ENCODE measurements around the gene PRAMEF14.
A peak's percentile ranks its signal among the peaks of the same experiment; 100 is the strongest.
"Not testable (repeated sequence)": the region's sequence is repeated elsewhere in the genome, so short reads cannot be mapped to it uniquely, and the experiment has no call there.

PRAMEF14 gene, protein sequence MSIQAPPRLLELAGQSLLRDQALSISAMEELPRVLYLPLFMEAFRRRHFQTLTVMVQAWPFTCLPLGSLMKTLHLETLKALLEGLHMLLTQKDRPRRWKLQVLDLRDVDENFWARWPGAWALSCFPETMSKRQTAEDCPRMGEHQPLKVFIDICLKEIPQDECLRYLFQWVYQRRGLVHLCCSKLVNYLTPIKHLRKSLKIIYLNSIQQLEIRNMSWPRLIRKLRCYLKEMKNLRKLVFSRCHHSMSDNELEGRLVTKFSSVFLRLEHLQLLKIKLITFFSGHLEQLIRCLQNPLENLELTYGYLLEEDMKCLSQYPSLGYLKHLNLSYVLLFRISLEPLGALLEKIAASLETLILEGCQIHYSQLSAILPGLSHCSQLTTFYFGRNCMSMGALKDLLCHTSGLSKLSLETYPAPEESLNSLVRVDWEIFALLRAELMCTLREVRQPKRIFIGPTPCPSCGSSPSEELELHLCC

DNA sequence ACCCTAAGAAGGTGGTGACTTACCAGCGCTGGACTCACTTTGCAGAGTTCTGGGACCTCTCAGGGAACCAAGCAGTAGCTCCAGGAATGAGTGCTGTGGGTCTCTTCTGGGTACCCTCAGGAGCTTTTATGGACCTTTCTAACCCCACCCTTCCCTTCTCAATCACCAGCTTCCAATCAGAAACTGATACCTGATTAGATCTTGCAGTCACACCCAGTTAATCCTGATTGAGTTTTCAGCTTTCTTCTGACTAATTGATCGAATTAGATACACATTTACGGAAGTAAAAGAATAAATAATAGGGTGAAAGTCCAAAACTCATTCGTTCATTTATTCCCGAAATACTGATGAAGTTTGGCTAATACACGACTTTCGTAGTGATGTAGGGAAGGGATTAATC is at the start of gene PRAMEF14:
Gene PRAMEF14 (minus strand): TSS at position 101 of the 400 bp plus-strand sequence. CDS start 1,820 bp downstream, outside the sequence.
- not testable (repeated sequence) for DNase-seq

DNA sequence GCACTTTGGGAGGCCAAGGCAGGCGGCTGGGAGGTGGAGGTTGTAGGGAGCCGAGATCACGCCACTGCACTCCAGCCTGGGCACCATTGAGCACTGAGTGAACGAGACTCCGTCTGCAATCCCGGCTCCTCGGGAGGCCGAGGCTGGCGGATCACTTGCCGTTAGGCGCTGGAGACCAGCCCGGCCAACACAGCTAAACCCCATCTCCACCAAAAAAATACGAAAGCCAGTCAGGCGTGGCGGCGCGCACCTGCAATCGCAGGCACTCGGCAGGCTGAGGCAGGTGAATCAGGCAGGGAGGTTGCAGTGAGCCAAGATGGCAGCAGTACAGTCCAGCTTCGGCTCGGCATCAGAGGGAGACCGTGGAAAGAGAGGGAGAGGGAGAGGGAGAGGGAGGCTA is 48.4 kb upstream of the PRAMEF14 start:
- not testable (repeated sequence) for DNase-seq

DNA sequence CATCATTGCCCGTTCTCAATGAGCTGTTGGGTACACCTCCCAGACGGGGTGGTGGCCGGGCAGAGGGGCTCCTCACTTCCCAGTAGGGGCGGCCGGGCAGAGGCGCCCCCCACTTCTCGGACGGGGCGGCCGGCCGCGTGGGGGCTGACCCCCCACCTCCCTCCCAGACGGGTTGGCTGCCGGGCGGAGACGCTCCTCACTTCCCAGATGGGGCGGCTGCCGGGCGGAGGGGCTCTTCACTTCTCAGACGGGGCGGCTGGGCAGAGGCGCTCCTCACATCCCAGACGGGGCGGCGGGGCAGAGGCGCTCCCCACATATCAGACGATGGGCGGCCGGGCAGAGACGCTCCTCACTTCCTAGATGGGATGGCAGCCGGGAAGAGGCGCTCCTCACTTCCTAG is 47.8 kb upstream of the PRAMEF14 start:
- not testable (repeated sequence) for DNase-seq

DNA sequence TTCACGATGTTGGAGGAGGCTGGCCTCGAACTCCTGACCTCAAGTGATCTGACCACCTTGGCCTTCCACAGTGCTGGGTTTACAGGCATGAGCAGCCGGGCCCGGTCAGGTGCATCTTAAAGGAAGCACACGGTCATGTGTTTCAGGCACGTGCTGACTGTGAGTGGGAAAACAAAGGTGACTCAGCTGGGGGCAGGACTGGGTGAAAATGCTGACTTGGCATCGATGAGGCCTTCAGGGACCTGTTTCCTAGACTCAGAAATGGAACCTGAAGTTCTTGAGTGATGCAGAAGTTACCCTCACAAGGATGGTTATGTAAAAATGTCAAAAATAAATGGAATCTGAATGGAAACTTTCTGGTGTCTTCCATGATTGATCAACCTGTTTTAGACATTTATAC is 46.1 kb upstream of the PRAMEF14 start:
- DNase-seq, result not testable (repeated sequence)

DNA sequence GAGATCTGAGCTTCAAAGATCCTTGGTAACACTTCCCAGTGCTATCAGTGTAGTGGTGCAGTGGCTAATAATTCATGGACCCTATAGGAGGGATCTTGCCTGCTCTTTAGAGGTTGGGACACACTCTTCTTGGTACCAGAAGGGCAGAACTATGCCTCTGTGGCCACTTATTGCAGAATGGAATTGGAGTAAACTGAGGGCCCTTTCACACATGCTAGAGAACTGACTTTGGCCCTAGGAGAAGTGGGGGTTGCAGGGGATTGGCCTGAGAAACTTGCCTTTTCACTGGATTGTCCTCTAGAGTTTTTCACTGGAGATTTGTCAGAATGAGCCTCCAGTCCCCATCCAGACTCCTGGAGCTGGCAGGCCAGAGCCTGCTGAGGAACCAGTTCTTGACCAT is 42.4 kb upstream of the PRAMEF14 start, which contains the start of gene PRAMEF17:
Gene PRAMEF17 (plus strand): TSS at position 301 of the 400 bp plus-strand sequence. CDS start 26 bp downstream, at position 327.
- not testable (repeated sequence) for DNase-seq

DNA sequence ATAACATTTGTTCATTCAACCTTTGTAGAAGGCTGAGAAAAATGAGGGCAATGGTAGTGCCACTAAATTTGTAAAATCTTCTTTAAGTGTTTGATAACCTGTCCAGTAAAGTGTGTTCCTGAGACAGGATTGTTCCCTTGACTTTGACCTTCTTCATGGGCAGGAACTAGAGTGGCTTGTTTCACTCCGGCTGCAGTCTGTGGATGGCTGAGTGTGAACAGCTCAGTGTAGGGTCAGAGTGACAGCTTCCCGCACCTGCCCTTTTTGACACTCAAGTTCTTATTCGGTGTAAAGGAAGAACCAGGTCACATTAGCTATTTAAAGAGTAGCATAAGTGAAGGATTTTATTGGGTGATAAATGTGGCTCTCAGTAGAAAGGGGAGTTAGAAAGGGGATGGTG is 33.4 kb upstream of the PRAMEF14 start:
- DNase-seq, result not testable (repeated sequence)

DNA sequence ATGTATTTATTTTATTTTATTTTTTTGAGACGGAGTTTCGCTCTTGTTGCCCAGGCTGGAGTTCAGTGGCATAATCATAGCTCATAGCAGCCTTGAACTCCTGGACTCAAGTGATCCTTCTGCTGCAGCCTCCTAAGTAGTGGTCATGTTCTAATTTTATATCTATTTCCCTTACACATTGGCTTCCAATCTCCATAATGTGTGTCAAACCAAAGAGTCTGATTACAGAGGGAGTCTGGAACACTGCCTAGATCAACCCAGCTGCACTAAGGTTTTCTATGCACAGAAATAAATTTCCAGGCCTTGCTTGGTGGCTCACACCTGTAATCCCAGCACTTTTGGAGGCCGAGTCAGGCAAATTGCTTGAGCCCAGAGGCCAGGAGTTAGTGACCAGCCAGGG is 32.0 kb upstream of the PRAMEF14 start:
- DNase-seq, result not testable (repeated sequence)

DNA sequence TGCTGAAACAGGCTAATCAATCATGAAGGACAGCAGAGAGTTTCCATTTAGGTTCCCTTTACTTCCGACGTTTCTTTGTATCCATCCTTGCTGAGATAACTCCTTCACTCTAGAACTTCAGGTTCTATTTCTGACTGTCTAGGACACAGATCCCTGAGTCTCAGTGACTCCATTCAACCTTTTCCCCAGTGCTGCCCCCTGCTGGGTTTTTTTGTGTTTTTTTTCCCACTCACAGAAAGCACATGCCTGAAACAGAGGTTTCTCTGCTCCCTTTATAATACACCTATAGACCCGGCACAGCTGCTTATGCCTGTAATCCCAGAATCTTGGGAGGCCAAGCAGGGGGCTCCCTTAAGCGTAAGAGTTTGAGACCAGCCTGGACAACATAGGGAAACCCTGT is 21.6 kb upstream of the PRAMEF14 start:
- DNase-seq, result not testable (repeated sequence)

DNA sequence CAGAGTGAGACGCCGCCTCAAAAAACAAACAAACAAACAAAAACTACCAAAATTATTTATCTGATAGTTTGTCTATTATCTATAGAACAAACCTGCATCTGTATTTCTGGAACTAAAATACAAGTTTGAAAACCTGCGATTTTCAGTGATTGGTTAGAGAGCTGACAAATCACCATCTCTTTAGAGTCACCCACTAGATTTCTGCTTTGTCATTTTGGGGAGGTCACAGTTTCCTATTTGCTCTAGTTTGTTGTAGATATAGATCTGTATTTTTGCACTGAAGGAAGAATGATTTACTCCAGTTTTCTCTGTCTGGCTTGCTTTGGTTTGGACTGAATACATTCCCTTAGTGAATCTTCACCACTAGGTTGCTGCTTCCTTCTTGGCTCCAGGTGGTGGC is 19.6 kb upstream of the PRAMEF14 start:
- not testable (repeated sequence) for DNase-seq

DNA sequence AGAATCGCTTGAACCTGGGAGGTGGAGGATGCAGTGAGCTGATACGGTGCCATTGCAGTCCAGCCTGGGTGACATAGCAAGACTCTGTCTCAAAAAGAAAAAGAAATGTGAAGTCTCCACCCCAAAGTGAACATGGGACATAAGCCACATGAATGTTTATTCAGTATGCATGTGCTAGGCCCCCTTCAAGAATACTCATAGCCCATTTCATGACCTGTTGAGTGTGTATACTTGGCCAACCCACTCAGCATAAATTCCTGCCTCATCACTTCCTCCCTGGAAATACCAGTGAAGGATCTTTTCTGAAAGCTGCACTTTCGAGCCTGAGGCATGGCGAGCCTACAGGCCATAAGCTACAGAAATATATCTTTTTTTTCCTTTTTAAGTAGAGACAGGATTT is 18.0 kb upstream of the PRAMEF14 start:
- DNase-seq, result not testable (repeated sequence)

DNA sequence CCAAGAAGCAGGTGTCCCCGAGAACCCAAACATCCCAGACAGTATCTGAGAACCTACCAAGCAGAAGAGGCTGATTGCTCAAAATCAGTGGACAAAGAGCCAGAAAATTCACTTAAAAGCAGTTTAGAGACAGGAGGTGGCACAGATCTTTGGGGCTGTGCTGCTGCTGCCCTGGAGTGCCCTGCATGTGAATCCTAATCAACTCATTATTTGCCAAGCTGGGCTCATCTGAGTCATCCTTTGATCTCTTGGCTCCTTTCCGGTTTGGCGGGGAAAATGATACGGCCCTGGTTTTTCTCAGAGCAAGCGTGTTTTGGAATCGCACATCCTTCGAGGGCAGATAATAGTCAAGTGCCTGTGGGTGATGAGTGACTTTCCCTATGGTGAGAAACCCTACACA is 15.4 kb upstream of the PRAMEF14 start:
- DNase-seq, result not testable (repeated sequence)

DNA sequence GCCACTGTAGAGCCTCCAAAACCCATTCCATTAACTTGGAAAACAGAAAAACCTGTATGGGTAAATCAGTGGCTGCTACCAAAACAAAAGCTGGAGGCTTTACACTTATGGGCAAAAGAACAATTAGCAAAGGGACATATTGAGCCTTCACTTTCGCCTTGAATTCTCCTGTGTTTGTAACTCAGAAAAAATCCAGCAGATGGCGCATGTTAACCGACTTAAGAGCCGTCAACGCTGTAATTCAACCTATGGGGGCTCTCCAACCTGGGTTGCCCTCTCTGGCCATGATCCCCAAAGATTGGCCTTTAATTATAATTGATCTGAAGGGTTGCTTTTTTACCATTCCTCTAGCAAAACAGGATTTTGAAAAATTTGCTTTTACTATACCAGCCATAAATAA is 9.8 kb upstream of the PRAMEF14 start:
- DNase-seq, result peak; percentile 52

DNA sequence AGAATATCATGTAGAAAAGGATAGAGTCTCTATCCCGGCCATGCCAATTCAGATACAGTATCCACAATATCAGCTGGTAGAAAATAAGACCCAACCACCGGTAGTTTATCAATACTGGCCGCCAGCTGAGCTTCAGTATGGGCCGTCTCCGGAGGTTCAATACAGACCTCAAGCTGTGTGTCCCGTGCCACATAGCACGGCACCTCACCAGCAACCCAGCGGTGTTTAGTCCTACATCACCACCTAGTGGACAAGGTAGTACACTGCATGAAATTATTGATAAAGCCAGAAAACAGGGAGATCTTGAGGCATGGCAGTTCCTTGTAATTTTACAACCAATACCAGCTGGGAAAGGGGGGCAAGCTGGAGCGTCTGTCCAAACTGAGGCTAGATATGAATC is 7.5 kb upstream of the PRAMEF14 start:
- not testable (repeated sequence) for DNase-seq

DNA sequence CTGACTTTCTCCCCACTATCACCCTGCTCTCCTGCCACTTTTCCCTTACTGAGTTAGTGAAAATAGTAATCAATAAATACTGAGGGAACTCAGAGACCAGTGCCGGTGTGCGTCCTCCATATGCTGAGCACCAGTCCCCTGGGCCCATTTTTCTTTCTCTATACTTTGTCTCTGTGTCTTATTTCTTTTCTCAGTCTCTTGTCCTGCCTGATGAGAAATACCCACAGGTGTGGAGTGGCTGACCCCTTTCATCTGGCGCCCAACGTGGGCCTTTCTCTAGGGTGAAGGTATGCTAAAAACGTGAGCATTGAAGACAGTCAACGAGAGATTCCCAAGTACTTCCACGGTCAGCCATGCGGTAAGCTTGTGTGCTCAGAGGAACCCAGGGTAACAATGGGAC is 6.5 kb upstream of the PRAMEF14 start:
- DNase-seq, result not testable (repeated sequence)

DNA sequence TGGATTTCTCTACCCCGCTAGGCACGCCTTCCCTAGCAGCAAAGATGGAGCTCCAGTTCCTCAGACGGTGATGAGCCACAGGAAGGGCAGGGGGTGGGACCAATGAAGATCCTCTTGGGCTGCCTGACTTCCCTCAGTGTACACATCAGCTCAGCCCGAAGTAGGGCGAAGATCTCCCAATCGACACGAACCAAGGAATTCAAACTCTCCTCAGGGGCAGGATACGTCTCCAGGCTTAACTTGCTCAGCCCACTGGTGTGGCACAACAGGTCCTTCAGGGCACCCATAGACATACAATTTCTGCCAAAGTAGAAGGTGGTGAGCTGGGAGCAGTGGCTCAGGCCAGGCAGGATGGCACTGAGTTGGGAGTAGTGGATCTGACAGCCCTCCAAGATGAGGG is 4.4 kb downstream of the PRAMEF14 start:
- DNase-seq, result not testable (repeated sequence)

DNA sequence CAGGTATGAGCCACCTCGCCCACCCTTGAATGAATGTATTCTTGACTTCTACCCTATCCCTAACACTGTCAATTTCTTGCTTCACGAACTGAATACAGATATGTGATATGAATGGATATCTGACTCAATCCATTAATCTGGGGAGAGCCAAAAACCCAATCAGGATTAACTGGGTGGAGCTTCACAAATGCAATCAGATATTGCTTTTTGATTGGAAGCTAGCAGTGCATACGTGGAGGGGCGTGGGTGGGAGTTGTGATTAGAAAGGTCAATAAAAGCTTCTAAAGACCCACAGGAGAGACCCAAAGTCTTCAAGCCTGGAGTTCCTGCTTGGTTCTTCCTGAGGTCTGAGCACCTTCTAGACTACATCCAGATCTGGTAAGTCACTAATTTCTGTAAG is 31.7 kb downstream of the PRAMEF14 start, which contains the start of gene PRAMEF15:
Gene PRAMEF15 (plus strand): TSS at position 301 of the 400 bp plus-strand sequence. CDS start 2,827 bp downstream, outside the sequence.
- DNase-seq, result not testable (repeated sequence)

DNA sequence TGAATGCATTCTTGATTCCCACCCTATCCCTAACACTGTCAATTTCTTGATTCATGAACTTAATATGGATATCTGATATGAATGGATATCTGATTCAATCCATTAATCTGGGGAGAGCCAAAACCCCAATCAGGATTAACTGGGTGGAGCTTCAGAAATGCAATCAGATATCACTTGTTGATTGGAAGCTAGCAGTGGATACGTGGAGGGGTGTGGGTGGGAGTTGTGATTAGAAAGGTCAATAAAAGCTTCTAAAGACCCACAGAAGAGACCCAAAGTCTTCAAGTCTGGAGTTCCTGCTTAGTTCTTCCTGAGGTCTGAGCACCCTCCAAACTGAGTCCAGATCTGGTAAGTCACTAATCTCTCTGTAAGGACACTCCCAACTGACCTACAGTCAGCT is 43.7 kb downstream of the PRAMEF14 start, which contains the start of gene PRAMEF33:
Gene PRAMEF33 (plus strand): TSS at position 301 of the 400 bp plus-strand sequence. CDS start 2,416 bp downstream, outside the sequence.
- DNase-seq, result not testable (repeated sequence)

DNA sequence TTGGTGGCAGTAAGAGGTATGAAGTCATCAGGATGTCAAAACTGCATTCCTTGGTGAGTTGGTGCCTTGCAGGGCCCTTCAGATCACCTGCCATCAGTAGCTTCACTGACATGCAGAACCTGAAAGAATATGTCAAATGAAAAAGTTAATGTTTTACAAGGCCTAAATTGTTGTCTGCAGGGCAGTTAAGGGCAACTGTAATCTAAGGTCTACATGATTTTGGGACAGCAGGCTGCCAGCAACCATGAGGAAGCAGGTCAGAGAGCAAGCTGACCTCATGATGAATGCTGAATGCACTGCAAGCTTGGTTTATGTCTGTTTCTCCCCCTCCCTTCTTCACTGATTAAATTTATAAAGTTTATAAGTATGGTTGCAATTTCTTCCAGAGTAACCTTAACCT is 44.7 kb downstream of the PRAMEF14 start:
- not testable (repeated sequence) for DNase-seq

DNA sequence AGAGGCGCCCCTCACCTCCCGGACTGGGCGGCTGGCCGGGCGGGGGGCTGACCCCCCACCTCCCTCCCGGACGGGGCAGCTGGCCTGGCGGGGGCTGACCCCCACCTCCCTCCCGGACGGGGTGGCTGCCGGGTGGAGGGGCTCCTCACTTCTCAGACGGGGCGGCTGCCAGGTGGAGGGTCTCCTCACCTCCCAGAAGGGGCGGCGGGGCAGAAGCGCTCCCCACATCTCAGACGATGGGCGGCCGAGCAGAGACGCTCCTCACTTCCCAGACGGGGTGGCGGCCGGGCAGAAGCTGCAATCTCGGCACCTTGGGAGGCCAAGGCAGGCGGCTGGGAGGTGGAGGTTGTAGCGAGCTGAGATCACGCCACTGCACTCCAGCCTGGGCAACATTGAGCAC is 48.2 kb downstream of the PRAMEF14 start:
- DNase-seq, result not testable (repeated sequence)

DNA sequence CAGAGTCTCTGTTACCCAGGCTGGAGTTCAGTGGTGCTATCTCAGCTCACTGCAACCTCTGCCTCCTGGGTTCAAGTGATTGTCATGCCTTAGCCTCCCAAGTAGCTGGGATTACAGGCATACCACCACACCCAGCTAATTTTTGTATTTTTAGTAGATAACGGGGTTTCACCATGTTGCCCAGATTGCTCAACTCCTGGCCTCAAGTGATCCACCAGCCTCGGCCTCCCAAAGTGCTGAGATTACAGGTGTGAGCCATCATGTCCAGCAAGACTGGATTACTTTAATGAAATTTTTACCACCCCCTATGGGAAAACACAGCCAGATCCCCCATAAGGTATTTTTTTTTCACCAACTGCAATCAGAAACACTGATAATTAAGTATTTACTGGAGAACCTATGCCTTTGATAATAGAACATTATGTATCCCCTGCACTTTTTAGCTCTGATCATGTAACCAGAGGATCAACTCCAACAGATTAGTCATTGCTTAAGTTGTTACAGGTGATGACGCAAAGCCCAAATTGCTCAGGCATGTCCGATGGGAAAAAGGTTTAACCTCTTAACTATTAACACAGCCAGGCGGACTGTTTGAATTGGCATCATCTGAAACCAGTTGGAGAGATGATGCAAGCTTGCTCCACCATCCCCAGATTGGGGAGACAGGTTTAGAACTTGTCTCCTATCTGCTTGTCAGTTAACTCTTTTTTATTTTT is 49.6 kb downstream of the PRAMEF14 start:
- not testable (repeated sequence) for DNase-seq

Data from KG1 (cell line).